ENCODE data around the gene RABGAP1.

The RABGAP1 gene

GRCh38 chr9:123058834-123059233, 118.0 kb downstream of the RABGAP1 start:
- no peak for DNase-seq

DNA sequence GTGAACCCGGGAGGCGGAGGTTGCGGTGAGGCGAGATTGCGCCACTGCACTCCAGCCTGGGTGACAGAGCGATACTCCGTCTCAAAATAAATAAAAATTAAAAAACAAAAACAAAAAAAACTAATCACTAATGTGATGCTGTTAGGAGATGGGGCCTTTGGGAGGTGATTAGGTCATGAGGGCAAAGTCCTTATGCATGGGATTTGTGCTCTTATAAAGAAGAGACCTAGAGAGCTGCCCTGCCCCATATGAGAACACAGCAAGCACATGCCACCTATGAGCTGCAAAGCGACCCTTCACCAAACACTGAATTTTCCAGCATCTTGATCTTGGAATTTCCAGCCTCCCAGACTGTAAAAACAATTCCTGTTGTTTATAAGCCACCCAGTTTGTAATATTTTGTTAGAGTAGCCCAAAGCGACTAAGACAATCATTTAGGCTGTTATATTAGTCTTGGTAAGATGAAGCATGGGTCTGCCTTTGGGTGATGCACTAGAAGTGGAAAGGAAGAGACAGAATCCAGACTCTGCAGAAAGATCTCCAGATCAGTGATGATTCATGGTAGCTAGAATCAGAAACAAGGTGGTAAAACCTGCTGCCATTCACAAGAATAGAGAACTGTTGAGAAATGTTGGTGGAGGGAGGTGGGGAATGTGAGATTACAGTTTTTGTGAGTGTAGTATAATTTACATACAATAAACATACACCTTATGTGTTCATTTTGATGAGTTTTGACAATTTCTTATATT, 118.8 kb downstream of the RABGAP1 start:
- DNase-seq, result no peak

DNA sequence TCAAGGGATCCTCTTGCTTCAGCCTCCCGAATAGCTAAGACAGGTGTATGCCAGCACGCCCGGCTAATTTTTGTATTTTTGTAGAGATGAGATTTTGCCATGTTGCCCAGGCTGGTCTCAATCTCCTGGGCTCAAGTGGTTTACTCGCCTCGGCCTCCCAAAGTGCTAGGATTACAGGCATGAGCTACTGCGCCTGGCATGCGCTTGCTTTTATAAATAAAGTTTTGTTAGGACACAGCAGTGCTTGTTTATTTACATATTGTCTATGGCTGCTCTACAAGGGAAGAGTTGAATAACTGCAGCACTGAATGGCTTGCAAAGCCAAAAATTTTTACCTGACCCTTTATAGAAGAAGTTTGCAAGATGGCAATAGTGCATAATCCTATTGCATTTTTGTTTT, 120.4 kb downstream of the RABGAP1 start:
- no peak for DNase-seq

DNA sequence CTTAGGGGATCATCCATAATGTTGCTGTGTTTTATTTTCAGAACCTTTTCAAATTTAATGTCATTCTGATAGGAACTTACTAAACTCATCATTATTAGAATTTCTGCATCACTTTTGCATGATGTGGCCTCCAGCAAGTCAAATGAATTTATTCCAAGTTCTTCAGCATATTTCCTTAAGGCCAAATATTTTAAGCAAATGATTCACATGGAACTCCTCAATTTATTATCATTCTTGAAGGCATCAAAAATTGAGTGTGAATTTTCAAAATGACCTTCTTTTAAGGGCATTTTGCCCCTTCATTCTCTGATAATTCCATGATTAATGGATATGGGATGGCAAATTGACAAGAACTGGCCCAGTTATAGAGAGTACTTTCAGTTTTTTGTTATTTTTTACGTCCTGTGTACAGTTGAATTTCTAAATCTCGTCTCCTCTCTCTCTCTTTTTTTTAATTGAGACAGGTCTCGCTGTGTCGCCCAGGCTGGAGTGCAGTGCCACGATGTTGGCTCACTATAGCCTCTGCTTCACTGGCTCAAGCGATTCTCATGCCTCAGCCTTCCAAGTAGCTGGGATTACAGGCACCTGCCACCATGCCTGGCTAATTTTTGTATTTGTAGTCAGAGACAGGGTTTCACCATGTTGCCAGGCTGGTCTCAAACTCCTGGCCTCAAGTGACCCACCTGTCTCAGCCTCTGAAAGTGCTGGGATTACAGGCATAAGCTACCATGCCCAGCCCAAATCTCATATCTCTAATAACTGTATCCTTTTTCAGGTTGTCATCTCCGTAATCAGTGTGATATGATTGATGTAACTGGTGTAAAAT, 121.7 kb downstream of the RABGAP1 start:
- DNase-seq, result no peak

DNA sequence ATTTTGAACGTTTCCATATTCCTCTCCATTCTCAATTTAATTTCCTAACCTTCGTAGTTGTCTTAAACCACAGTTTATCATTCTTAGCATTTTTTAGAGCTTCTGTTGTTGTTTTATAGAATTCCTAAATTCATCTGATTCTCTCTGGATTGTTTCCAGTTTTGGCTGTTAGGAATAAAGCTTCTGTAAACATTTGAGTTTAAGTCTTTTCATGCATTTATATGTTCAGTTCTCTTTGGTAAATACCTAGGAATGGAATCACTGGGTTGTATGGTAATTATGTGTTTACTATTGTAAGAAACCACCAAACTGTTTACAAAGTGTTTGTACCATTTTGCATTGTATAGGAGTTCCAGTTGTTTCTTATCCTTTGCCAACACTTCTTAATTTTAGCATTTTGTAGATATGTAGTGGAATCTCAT, 122.4 kb downstream of the RABGAP1 start:
- DNase-seq, result no peak

DNA sequence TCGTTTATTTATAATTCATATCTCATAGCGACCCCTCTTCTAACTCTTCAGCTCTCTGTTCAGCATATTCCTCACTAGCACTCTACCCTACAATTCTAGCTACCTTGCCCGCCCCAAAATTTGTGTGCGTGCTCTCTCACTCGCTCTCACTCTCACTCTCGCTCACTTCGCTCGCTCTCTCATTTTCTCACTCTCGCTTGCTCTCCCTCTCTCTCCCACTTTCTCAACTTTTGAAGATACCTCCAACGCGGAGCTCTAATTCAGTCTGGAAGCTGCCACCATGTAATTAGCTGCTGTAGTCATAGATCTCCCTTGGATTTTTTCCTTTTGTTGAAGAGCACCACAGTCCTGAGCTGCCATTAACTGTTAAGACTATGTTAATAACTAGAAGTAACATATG, 123.1 kb downstream of the RABGAP1 start:
- DNase-seq, result no peak

- no peak for DNase-seq
These were observed 123.9 kb downstream of the RABGAP1 start for GRCh38 chr9:123064716-123065115.

GRCh38 chr9:123065196-123065595, 124.4 kb downstream of the RABGAP1 start:
- DNase-seq, result no peak

DNA sequence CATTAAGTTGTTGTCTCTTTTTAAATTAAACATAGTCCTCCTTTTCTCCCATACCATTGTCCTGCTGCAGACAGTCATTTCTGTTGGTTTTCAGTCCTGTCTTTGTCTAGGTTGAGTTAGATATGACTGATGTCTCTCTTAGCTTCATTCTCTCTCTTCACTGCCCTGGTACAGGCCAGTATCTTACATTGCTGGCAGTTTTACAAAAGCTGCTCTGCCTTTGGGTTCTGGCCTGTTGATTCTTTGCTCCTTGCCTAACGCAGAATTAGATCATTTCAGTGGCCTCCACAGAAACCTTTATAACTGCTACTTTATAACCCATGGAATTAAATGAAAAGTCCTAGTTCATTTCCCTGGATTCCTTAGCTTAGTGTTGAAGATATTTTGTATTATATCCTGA, 126.3 kb downstream of the RABGAP1 start:
- DNase-seq, result no peak

DNA sequence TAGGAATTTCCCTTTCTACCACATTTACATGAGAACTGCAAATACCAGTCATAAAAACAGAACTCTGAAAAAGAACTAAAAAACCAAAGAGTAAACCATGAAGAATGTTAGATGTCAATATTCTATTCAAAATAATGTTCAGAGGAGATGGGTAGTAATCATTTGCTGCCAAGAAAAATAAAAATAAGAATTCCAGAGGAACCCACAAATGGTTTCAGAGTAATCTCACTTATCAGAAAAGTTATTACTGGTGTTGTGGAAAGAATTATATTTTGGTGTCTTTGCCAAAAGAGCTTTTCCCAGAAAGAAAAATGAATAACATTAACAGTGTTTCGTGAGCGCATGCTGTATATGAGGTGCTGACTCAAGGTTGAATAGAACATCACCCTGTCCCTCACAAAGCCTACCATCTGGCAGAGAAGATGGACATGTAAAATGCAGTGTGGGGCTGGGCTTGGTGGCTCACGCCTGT, 128.2 kb downstream of the RABGAP1 start:
- no peak for DNase-seq

DNA sequence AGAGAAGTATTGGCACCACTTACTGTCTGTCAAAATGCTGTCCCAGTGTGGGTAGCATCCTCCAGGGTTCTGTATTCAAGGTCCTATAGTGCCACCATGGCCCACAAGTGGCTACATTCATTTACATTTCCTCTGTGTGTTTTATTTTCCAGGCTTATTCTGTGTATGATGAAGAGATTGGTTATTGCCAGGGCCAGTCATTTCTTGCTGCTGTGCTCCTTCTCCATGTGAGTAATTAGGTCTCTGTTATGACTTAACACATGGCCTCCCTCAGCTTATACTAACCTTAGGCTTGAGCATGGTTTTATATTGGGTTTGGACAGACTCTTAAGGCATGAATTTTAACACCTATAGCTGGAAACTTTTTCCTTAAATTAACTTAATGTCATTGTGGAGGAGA, 129.4 kb downstream of the RABGAP1 start:
- DNase-seq, result no peak

- DNase-seq, result no peak
These were observed 131.7 kb downstream of the RABGAP1 start for GRCh38 chr9:123072407-123072995.

GRCh38 chr9:123073441-123073840, 132.6 kb downstream of the RABGAP1 start:
- DNase-seq, result no peak

- no peak for DNase-seq
These were observed 133.2 kb downstream of the RABGAP1 start for GRCh38 chr9:123073991-123074422.

- no peak for DNase-seq
These were observed 133.8 kb downstream of the RABGAP1 start for GRCh38 chr9:123074628-123075027.

DNA sequence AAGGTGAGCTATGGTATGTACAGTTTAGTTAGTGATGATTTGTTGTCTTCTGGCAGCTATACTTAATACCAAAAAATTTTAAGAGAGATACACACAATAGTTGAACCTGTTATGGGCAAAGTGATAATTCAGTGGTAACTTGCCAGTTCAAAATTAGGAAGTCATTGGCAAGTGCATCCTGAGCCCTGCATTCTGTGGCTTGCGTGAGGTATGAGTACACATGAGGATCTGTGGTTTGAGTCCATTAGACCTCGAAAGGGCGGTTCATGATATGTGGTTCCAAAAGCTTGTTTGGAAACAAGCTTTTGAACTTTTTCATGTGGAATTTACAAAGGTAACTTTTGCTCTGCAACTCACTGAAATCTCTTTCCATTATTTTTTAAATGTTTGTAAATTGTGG, 139.6 kb downstream of the RABGAP1 start:
- DNase-seq, result no peak

DNA sequence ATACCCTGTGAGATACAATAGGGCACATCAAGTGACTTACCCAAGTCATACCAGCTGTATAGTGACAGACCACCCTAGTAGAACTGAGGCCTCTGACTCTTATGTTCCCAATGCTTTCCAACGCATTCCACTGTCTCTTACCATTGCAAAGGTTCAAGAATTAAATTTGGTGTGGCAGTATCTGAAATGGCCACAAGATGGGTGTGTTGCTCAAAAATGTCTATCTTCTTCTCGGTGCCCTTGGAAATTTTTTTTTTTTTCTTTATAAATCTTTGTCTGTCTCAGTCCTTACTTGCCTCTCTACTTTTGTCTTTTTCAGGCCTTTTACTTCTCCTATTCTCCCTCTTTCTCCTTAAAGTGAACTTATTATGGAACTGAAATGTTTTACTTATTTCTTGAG, 141.0 kb downstream of the RABGAP1 start:
- DNase-seq, result no peak

DNA sequence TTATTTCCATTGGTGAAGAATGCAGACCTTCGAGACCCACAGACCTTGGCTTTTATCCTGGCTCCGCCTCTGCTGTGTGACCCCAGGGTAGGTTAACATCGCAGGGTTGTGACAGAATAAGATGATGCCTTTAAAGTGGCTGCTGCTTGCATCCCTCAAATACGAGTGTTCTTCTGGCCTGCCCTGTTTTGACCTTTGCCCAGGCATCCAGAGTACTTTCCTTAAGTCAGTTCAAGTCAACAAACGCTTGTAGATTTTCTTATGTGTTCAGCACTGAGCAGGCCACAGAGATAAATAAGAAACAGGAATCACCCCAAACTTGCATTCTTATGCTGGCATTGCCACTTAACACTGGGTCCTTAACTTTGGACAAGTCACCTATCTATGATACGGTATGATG, 142.9 kb downstream of the RABGAP1 start:
- no peak for DNase-seq

- DNase-seq, result no peak
These were observed 143.4 kb downstream of the RABGAP1 start for GRCh38 chr9:123084256-123084655.

- DNase-seq, result no peak
These were observed 145.1 kb downstream of the RABGAP1 start for GRCh38 chr9:123085916-123086315.

DNA sequence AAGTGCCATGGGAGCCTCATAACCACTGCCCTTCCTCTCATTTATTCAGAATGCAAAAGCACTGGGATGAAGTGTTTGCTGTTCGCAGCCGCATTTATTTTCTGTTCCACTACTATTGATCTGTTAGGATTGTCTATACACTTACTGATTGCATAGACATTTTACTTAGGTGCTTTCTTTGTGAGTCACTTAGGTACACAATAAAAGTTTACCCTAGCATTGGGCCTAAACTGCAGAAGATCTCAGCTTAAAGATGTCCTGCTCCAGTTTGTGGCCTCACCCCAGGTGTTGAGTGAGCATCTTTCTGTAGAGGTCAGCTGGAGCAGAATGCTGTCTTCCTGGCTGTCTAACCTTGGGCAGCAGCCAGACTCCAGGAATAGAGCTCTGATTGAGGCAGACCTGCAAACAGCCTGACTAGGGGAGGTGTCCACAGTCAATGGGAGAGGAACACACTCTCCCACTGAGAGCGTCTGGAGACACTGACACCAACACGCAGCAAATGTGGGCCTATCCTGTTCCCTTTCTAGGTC, 146.6 kb downstream of the RABGAP1 start:
- DNase-seq, result no peak

DNA sequence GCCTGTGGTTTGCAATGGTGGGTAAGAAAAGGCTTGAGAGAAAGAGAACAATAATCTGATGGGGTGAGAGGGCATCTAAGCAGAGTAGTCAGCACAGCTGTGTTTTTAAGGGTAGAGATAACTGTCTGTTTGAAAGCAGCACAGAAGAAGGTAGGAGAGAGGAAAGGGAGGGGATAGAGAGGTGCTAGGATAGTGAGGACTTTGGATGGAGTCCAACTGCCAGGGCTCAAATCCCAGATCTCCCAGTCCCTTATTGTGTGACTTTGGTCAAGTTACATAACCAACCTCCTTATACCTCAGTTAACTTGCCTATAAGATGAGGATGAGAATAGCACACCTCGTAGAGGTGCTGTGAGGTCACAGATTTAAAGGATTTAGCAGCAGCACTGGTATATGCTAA, 148.2 kb downstream of the RABGAP1 start:
- no peak for DNase-seq

DNA sequence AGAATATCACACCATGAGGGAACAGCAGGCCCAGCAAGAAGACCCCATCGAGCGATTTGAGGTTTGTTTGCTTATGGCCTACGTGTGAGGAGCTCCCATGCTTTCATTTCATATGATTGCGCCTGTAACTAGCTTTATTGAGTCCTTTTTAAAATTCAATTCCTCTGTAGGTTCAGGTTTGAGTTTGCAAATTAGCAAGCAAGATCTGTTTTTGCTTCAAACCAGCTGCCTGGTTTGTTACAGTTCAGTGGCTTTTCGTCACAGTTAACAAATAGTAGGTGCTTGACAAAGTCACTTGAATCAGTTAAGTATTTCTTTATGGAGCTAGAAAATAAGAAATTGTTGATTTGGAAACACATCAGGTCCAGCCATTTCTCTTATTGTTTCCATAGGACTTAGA, 149.0 kb downstream of the RABGAP1 start:
- DNase-seq, result no peak
